ENCODE measurements around the gene LMBR1L. TPM values are rescaled to one million over a fixed set of nuclear protein-coding genes. Genes with fewer than 3 reads are reported as not detected.
A peak's percentile ranks its signal among the peaks of the same experiment; 100 is the strongest.
"Not testable (repeated sequence)": the region's sequence is repeated elsewhere in the genome, so short reads cannot be mapped to it uniquely, and the experiment has no call there.

Gene LMBR1L
- 100 to 1,000 TPM in 1 of 5 donors, 10 to 100 TPM in 4; 68.2 to 111 (median 78.8) TPM for polyA plus RNA-seq (ENCODE audit: insufficient read depth in 1 of 5, insufficient read length in 5 of 5, low replicate concordance in 1 of 5)
- long read RNA-seq, donor 1, transcript LMBR1L-221 (2 exons, 874 nt), result major isoform, 6 of 18 reads
- long read RNA-seq, donor 1, partial matches to known transcripts, result 5 of 18 reads
- long read RNA-seq, donor 1, other reads (novel, unspliced or antisense), result 0 of 18 reads
- long read RNA-seq, donor 2, partial matches to known transcripts, result 0 of 7 reads
- long read RNA-seq, donor 2, other reads (novel, unspliced or antisense), result 0 of 7 reads
- long read RNA-seq, donor 3, transcript LMBR1L-221 (2 exons, 874 nt), result major isoform, 8 of 11 reads
- long read RNA-seq, donor 3, partial matches to known transcripts, result 0 of 11 reads
- long read RNA-seq, donor 3, other reads (novel, unspliced or antisense), result 0 of 11 reads
- long read RNA-seq, donor 4, partial matches to known transcripts, result 0 of 4 reads
- long read RNA-seq, donor 4, other reads (novel, unspliced or antisense), result 0 of 4 reads
- long read RNA-seq, donor 5, transcript LMBR1L-221 (2 exons, 874 nt), result major isoform, 6 of 9 reads
- long read RNA-seq, donor 5, partial matches to known transcripts, result 0 of 9 reads
- long read RNA-seq, donor 5, other reads (novel, unspliced or antisense), result 0 of 9 reads
- long read RNA-seq, donor 6, transcript LMBR1L-201 (17 exons, 2,934 nt), result major isoform, 5 of 97 reads
- long read RNA-seq, donor 6, partial matches to known transcripts, result 87 of 97 reads
- long read RNA-seq, donor 6, other reads (novel, unspliced or antisense), result 0 of 97 reads
- long read RNA-seq, donor 7, transcript LMBR1L-221 (2 exons, 874 nt), result major isoform, 5 of 16 reads
- long read RNA-seq, donor 7, partial matches to known transcripts, result 9 of 16 reads
- long read RNA-seq, donor 7, other reads (novel, unspliced or antisense), result 0 of 16 reads
- long read RNA-seq, donor 8, partial matches to known transcripts, result 0 of 4 reads
- long read RNA-seq, donor 8, other reads (novel, unspliced or antisense), result 0 of 4 reads

- peak; percentile 95 to 98 for DNase-seq
Observed at GRCh38 chr12:49110464-49111155, at the start of gene LMBR1L. Gene LMBR1L (minus strand): TSS chr12:49110847. CDS start chr12:49110555, 292 bp downstream.

- DNase-seq, result no peak
Observed at GRCh38 chr12:49160399-49160798, 49.8 kb upstream of the LMBR1L start.

GRCh38 chr12:49154221-49154620 is 43.6 kb upstream of the LMBR1L start:
- no peak for DNase-seq

- no peak for DNase-seq
Observed at GRCh38 chr12:49147384-49147783, 36.7 kb upstream of the LMBR1L start.

- DNase-seq, result no peak
Observed at GRCh38 chr12:49146406-49146805, 35.8 kb upstream of the LMBR1L start.

- no peak for DNase-seq
Observed at GRCh38 chr12:49144384-49144783, 33.7 kb upstream of the LMBR1L start.

- DNase-seq, result no peak
Observed at GRCh38 chr12:49138999-49139398, 28.4 kb upstream of the LMBR1L start.

GRCh38 chr12:49138587-49138986 is 27.9 kb upstream of the LMBR1L start:
- no peak for DNase-seq

- DNase-seq, result no peak
Observed at GRCh38 chr12:49137476-49137875, 26.8 kb upstream of the LMBR1L start.

- DNase-seq, result not testable (repeated sequence)
Observed at GRCh38 chr12:49136997-49137396, 26.4 kb upstream of the LMBR1L start.

- no peak for DNase-seq
Observed at GRCh38 chr12:49133590-49133989, 22.9 kb upstream of the LMBR1L start.

GRCh38 chr12:49133014-49133413 is 22.4 kb upstream of the LMBR1L start:
- no peak for DNase-seq

- DNase-seq, result peak; percentile 44 to 49
Observed at GRCh38 chr12:49131894-49132461, 21.3 kb upstream of the LMBR1L start.

GRCh38 chr12:49131051-49131893 is 20.6 kb upstream of the LMBR1L start, which contains the start of gene TUBA1B:
Gene TUBA1B (minus strand): TSS chr12:49131395. CDS start chr12:49131300, 95 bp downstream.
- peak; percentile 91 for DNase-seq

- DNase-seq, result peak; percentile 91 to 92
Observed at GRCh38 chr12:49130151-49131050, 19.8 kb upstream of the LMBR1L start.

- no peak for DNase-seq
Observed at GRCh38 chr12:49129332-49130150, 18.9 kb upstream of the LMBR1L start.

GRCh38 chr12:49127971-49128370 is 17.3 kb upstream of the LMBR1L start:
- DNase-seq, result not testable (repeated sequence)

Data from right lung (tissue), 10 donors.